ENCODE results near the gene GPC5.
"Not testable (repeated sequence)": the region's sequence is repeated elsewhere in the genome, so short reads cannot be mapped to it uniquely, and the experiment has no call there.

GPC5 gene

GRCh38 chr13:91398413-91399188 lies at the start of gene GPC5:
Gene GPC5, plus strand, starts transcription at chr13:91398621.
- peaks cover 29 to 36% of the 10 kb centered on the region in 2 donors for H3K27me3 ChIP-seq (ENCODE audit: control insufficient read depth in 2 of 2, insufficient read depth in 2 of 2, low read length in 2 of 2)
- no peak within 1 kb of the TSS for H3K9ac ChIP-seq (ENCODE audit: low read depth in 1 of 2, low read length in 2 of 2)
- no peaks in the 10 kb centered on the region for H3K36me3 ChIP-seq (ENCODE audit: control insufficient read depth in 2 of 2, insufficient read depth in 2 of 2, low read length in 2 of 2)

GRCh38 chr13:91348906-91349435 lies 49.5 kb upstream of the GPC5 start:
- Histone ChIP-seq H3K4me1 (ENCODE audit: control insufficient read depth in 2 of 2, insufficient read depth in 2 of 2, low read length in 2 of 2) (peaks cover 3 to 20% of the 10 kb centered on the region in 2 donors), H3K4me3 (ENCODE audit: low read length in 2 of 2) (peak overlapping the region; percentile 82 to 89), H3K9ac (ENCODE audit: low read depth in 1 of 2, low read length in 2 of 2) (peak overlapping the region; percentile 66 to 91), H3K27me3 (ENCODE audit: control insufficient read depth in 2 of 2, insufficient read depth in 2 of 2, low read length in 2 of 2) (no peaks in the 10 kb centered on the region), H3K36me3 (ENCODE audit: control insufficient read depth in 2 of 2, insufficient read depth in 2 of 2, low read length in 2 of 2) (peaks cover 18 to 19% of the 10 kb centered on the region in 2 donors), H3K27ac (ENCODE audit: low read depth in 2 of 2, low read length in 2 of 2) (peak overlapping the region; percentile 90 to 94), H3K9me3 (ENCODE audit: control insufficient read depth in 2 of 2, low read length in 2 of 2) (no peaks in the 10 kb centered on the region)

More at GRCh38 chr13:91398413-91399188, at the start of gene GPC5:
- H3K27ac ChIP-seq (ENCODE audit: low read depth in 2 of 2, low read length in 2 of 2): no peak within 1 kb of the TSS
- H3K4me1 ChIP-seq (ENCODE audit: control insufficient read depth in 2 of 2, insufficient read depth in 2 of 2, low read length in 2 of 2): peaks cover 7% of the 10 kb centered on the region in 2 donors
- H3K9me3 ChIP-seq (ENCODE audit: control insufficient read depth in 2 of 2, low read length in 2 of 2): no peaks in the 10 kb centered on the region
- H3K4me3 ChIP-seq (ENCODE audit: low read length in 2 of 2): peak within 1 kb of the TSS; percentile 53 to 66

- peak overlapping the region in 1 of 2 donors; percentile 89 for H3K4me3 ChIP-seq (ENCODE audit: low read length in 2 of 2)
- no peaks in the 10 kb centered on the region for H3K27me3 ChIP-seq (ENCODE audit: control insufficient read depth in 2 of 2, insufficient read depth in 2 of 2, low read length in 2 of 2)
- no peak overlapping the region for H3K9ac ChIP-seq (ENCODE audit: low read depth in 1 of 2, low read length in 2 of 2)
- no peak overlapping the region for H3K27ac ChIP-seq (ENCODE audit: low read depth in 2 of 2, low read length in 2 of 2)
- H3K36me3 ChIP-seq (ENCODE audit: control insufficient read depth in 2 of 2, insufficient read depth in 2 of 2, low read length in 2 of 2): peaks cover 18 to 25% of the 10 kb centered on the region in 2 donors
- H3K4me1 ChIP-seq (ENCODE audit: control insufficient read depth in 2 of 2, insufficient read depth in 2 of 2, low read length in 2 of 2): peaks cover 3 to 20% of the 10 kb centered on the region in 2 donors
- no peaks in the 10 kb centered on the region for H3K9me3 ChIP-seq (ENCODE audit: control insufficient read depth in 2 of 2, low read length in 2 of 2)
Observed at GRCh38 chr13:91349992-91350911, 48.2 kb upstream of the GPC5 start.

GRCh38 chr13:91351123-91351522 lies 47.3 kb upstream of the GPC5 start:
- Histone ChIP-seq H3K27me3 (ENCODE audit: control insufficient read depth in 2 of 2, insufficient read depth in 2 of 2, low read length in 2 of 2) (no peaks in the 10 kb centered on the region), H3K4me1 (ENCODE audit: control insufficient read depth in 2 of 2, insufficient read depth in 2 of 2, low read length in 2 of 2) (peaks cover 3 to 20% of the 10 kb centered on the region in 2 donors), H3K4me3 (ENCODE audit: low read length in 2 of 2) (no peak overlapping the region), H3K36me3 (ENCODE audit: control insufficient read depth in 2 of 2, insufficient read depth in 2 of 2, low read length in 2 of 2) (peaks cover 18 to 33% of the 10 kb centered on the region in 2 donors), H3K9me3 (ENCODE audit: control insufficient read depth in 2 of 2, low read length in 2 of 2) (no peaks in the 10 kb centered on the region), H3K27ac (ENCODE audit: low read depth in 2 of 2, low read length in 2 of 2) (no peak overlapping the region), H3K9ac (ENCODE audit: low read depth in 1 of 2, low read length in 2 of 2) (peak overlapping the region in 1 of 2 donors; percentile 9)

GRCh38 chr13:91351980-91352379 lies 46.4 kb upstream of the GPC5 start:
- no peaks in the 10 kb centered on the region for H3K9me3 ChIP-seq (ENCODE audit: control insufficient read depth in 2 of 2, low read length in 2 of 2)
- no peak overlapping the region for H3K4me3 ChIP-seq (ENCODE audit: low read length in 2 of 2)
- no peak overlapping the region for H3K9ac ChIP-seq (ENCODE audit: low read depth in 1 of 2, low read length in 2 of 2)
- H3K36me3 ChIP-seq (ENCODE audit: control insufficient read depth in 2 of 2, insufficient read depth in 2 of 2, low read length in 2 of 2): peaks cover 18 to 36% of the 10 kb centered on the region in 2 donors
- no peaks in the 10 kb centered on the region for H3K27me3 ChIP-seq (ENCODE audit: control insufficient read depth in 2 of 2, insufficient read depth in 2 of 2, low read length in 2 of 2)
- no peak overlapping the region for H3K27ac ChIP-seq (ENCODE audit: low read depth in 2 of 2, low read length in 2 of 2)
- peaks cover 3 to 17% of the 10 kb centered on the region in 2 donors for H3K4me1 ChIP-seq (ENCODE audit: control insufficient read depth in 2 of 2, insufficient read depth in 2 of 2, low read length in 2 of 2)

GRCh38 chr13:91352891-91353290 lies 45.5 kb upstream of the GPC5 start:
- H3K27me3 ChIP-seq (ENCODE audit: control insufficient read depth in 2 of 2, insufficient read depth in 2 of 2, low read length in 2 of 2); H3K4me3 ChIP-seq (ENCODE audit: low read length in 2 of 2); H3K9me3 ChIP-seq (ENCODE audit: control insufficient read depth in 2 of 2, low read length in 2 of 2); H3K27ac ChIP-seq (ENCODE audit: low read depth in 2 of 2, low read length in 2 of 2); H3K9ac ChIP-seq (ENCODE audit: low read depth in 1 of 2, low read length in 2 of 2): not testable (repeated sequence)
- Histone ChIP-seq H3K4me1 (ENCODE audit: control insufficient read depth in 2 of 2, insufficient read depth in 2 of 2, low read length in 2 of 2) (peaks cover 3 to 14% of the 10 kb centered on the region in 2 donors), H3K36me3 (ENCODE audit: control insufficient read depth in 2 of 2, insufficient read depth in 2 of 2, low read length in 2 of 2) (peaks cover 18 to 41% of the 10 kb centered on the region in 2 donors)

GRCh38 chr13:91353494-91353893 lies 44.9 kb upstream of the GPC5 start:
- Histone ChIP-seq H3K4me3 (ENCODE audit: low read length in 2 of 2) (no peak overlapping the region), H3K27ac (ENCODE audit: low read depth in 2 of 2, low read length in 2 of 2) (no peak overlapping the region), H3K9me3 (ENCODE audit: control insufficient read depth in 2 of 2, low read length in 2 of 2) (no peaks in the 10 kb centered on the region), H3K9ac (ENCODE audit: low read depth in 1 of 2, low read length in 2 of 2) (no peak overlapping the region), H3K4me1 (ENCODE audit: control insufficient read depth in 2 of 2, insufficient read depth in 2 of 2, low read length in 2 of 2) (peaks cover 3 to 14% of the 10 kb centered on the region in 2 donors), H3K36me3 (ENCODE audit: control insufficient read depth in 2 of 2, insufficient read depth in 2 of 2, low read length in 2 of 2) (peaks cover 18 to 41% of the 10 kb centered on the region in 2 donors), H3K27me3 (ENCODE audit: control insufficient read depth in 2 of 2, insufficient read depth in 2 of 2, low read length in 2 of 2) (no peaks in the 10 kb centered on the region)

- peaks cover 15 to 41% of the 10 kb centered on the region in 2 donors for H3K36me3 ChIP-seq (ENCODE audit: control insufficient read depth in 2 of 2, insufficient read depth in 2 of 2, low read length in 2 of 2)
- no peak overlapping the region for H3K4me3 ChIP-seq (ENCODE audit: low read length in 2 of 2)
- H3K27me3 ChIP-seq (ENCODE audit: control insufficient read depth in 2 of 2, insufficient read depth in 2 of 2, low read length in 2 of 2): no peaks in the 10 kb centered on the region
- H3K9me3 ChIP-seq (ENCODE audit: control insufficient read depth in 2 of 2, low read length in 2 of 2): no peaks in the 10 kb centered on the region
- no peak overlapping the region for H3K9ac ChIP-seq (ENCODE audit: low read depth in 1 of 2, low read length in 2 of 2)
- H3K27ac ChIP-seq (ENCODE audit: low read depth in 2 of 2, low read length in 2 of 2): no peak overlapping the region
- peaks cover 0 to 3% of the 10 kb centered on the region in 2 donors for H3K4me1 ChIP-seq (ENCODE audit: control insufficient read depth in 2 of 2, insufficient read depth in 2 of 2, low read length in 2 of 2)
Observed at GRCh38 chr13:91355099-91355825, 43.2 kb upstream of the GPC5 start.

- Histone ChIP-seq H3K36me3 (ENCODE audit: control insufficient read depth in 2 of 2, insufficient read depth in 2 of 2, low read length in 2 of 2) (peaks cover 11 to 35% of the 10 kb centered on the region in 2 donors), H3K4me1 (ENCODE audit: control insufficient read depth in 2 of 2, insufficient read depth in 2 of 2, low read length in 2 of 2) (no peaks in the 10 kb centered on the region), H3K27ac (ENCODE audit: low read depth in 2 of 2, low read length in 2 of 2) (no peak overlapping the region), H3K4me3 (ENCODE audit: low read length in 2 of 2) (no peak overlapping the region), H3K9ac (ENCODE audit: low read depth in 1 of 2, low read length in 2 of 2) (no peak overlapping the region), H3K27me3 (ENCODE audit: control insufficient read depth in 2 of 2, insufficient read depth in 2 of 2, low read length in 2 of 2) (no peaks in the 10 kb centered on the region), H3K9me3 (ENCODE audit: control insufficient read depth in 2 of 2, low read length in 2 of 2) (no peaks in the 10 kb centered on the region)
Observed at GRCh38 chr13:91355826-91356710, 42.4 kb upstream of the GPC5 start.
